HG03565 (cell line): ENCODE results near the gene FAM83B.
A peak's percentile ranks its signal among the peaks of the same experiment; 100 is the strongest.
"Not testable (repeated sequence)": the region's sequence is repeated elsewhere in the genome, so short reads cannot be mapped to it uniquely, and the experiment has no call there.

Experiments used
- ATAC-seq: cut with Tn5 transposase; IDR thresholded peaks from one replicate; pipeline ENCODE4 v1.9.1; 2021; ENCODE audit warnings: mild to moderate bottlenecking, moderate library complexity; ENCODE audit not compliant: unreplicated experiment

The FAM83B gene

GRCh38 chr6:54860132-54860531 lies 13.6 kb downstream of the FAM83B start:
- no peak for ATAC-seq

DNA sequence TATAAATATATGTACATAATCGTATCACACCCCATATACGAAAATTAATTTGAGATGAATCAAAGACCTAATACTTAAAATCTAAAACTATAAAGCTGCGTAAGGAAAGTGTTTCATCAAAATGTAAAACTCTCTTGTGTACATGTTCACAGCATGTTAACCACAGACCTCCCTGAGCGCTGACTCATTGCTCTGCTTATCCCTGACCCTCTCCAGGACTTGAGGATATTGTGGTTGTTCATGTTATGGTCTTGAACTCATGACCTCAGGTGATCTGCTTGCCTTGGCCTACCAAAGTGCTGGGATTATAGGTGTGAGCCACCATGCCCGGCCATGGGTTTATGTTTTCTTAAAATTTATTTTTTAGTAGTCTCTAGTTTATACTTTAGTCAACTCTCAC lies 14.2 kb downstream of the FAM83B start:
- ATAC-seq, result no peak

- ATAC-seq, result no peak
Observed at GRCh38 chr6:54861905-54862616, 15.5 kb downstream of the FAM83B start.

- no peak for ATAC-seq
Observed at GRCh38 chr6:54864272-54864671, 17.7 kb downstream of the FAM83B start.

DNA sequence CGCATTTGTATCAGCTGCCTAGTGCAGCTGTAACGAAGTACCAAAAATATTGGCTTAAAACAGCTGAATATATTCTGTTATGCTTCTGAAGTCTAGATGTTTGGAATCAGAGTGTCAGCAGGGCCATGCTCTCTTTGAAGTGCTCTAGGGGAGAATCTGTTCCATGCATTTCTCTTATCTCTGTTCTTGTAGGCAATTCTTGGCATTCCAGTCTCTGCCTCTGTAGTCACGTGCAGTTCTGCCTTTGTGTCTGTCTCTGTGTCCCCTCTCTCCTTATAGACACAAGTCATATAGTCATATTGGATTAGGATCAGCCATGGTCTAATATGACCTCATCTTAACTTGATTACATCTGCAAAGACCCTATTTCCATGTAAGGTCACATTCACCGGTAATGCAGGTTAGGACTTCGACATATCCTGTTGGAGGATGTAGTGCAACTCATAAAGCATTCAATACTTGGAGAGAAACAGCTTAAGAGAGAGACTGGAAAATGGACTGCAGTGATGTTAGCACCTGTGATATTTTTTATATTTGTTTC lies 18.6 kb downstream of the FAM83B start:
- ATAC-seq, result no peak

GRCh38 chr6:54868556-54868955 lies 22.0 kb downstream of the FAM83B start:
- ATAC-seq, result no peak

GRCh38 chr6:54873599-54873998 lies 27.0 kb downstream of the FAM83B start:
- ATAC-seq, result no peak

GRCh38 chr6:54874349-54875048 lies 27.9 kb downstream of the FAM83B start:
- no peak for ATAC-seq

- ATAC-seq, result no peak
Observed at GRCh38 chr6:54875539-54875938, 29.0 kb downstream of the FAM83B start.

DNA sequence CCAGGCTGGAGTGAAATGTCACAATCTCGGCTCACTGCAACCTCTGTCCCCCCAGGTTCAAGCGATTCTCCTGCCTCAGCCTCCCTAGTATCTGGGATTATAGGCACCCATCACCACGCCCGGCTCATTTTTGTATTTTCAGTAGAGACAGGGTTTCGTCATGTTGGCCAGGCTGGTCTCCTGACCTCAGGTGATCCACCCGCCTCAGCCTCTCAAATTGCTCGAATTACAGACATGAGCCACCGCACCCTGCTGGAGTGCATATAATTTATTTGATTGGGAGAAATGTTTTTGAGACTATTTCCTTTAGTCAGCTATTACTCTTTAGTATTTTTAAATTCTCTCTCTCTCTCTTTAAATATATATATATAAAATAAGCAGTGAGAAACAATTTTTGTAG lies 29.8 kb downstream of the FAM83B start:
- ATAC-seq, result no peak

DNA sequence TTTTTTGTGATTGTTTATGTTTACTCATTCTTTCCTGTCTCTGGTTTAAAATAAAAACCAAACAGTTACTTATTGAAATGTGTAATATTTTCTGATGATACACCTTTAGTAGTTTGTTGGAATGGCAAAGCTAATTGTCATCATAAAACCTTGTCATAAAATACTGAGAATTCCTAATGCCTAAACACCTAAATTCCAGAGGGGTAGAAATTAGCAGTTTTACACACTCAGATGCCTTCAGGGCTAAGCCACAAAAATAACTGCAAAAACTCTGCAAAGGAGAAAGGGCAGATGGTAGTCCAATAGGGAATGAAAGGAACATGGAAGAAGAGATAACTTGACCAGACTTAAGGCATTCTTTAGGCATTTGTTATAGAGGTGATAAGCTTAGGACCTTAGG lies 30.3 kb downstream of the FAM83B start:
- no peak for ATAC-seq

- peak; percentile 67 for ATAC-seq
Observed at GRCh38 chr6:54877713-54878317, 31.2 kb downstream of the FAM83B start.

GRCh38 chr6:54878718-54879117 lies 32.1 kb downstream of the FAM83B start:
- ATAC-seq, result no peak

- ATAC-seq, result no peak
Observed at GRCh38 chr6:54879188-54879985, 32.8 kb downstream of the FAM83B start.

- no peak for ATAC-seq
Observed at GRCh38 chr6:54881067-54881730, 34.6 kb downstream of the FAM83B start.

DNA sequence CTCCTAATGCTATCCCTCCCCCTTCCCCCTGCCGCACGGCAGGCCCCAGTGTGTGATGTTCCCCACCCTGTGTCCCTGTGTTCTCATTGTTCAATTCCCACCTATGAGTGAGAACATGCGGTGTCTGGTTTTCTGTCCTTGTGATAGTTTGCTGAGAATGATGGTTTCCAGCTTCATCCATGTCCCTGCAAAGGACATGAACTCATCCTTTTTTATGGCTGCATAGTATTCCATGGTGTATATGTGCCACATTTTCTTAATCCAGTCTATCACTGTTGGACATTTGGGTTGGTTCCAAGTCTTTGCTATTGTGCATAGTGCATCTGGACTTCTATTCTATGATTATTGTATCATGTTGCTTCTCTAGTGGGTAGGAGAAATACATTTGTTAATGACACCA lies 35.3 kb downstream of the FAM83B start:
- ATAC-seq, result not testable (repeated sequence)

- ATAC-seq, result no peak
Observed at GRCh38 chr6:54886932-54887584, 40.5 kb downstream of the FAM83B start.

DNA sequence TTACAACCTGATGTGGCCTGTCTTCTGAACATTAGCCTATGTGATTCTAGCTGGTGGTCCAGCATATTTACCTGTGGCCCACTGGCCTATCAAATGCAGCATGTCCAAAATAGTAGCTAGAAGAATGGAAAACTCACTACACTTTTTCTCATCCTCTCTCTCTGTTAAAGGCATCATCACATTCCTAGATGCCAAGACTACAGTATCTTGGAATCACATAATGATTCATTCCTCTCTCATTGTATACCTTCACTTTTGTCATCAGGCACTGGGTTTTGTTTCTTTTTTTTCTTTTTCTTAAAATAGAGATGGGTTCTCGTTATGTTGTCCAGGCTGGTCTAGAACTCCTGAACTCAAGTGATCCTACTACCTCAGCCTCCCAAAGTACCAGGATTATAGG lies 45.0 kb downstream of the FAM83B start:
- no peak for ATAC-seq

- ATAC-seq, result no peak
Observed at GRCh38 chr6:54892831-54893230, 46.3 kb downstream of the FAM83B start.

GRCh38 chr6:54893818-54894217 lies 47.2 kb downstream of the FAM83B start:
- no peak for ATAC-seq
